ENCODE data around the gene RUNX1. TPM values are rescaled to one million over a fixed set of nuclear protein-coding genes. Genes with fewer than 3 reads are reported as not detected.

The RUNX1 gene
- total and polyA plus RNA-seq, 10 of the 15 experiments (the other 5 are each of a cell fraction or from before 2014, with no cell fraction given) = 0.90 to 15.2 (median 4.1) TPM

DNA sequence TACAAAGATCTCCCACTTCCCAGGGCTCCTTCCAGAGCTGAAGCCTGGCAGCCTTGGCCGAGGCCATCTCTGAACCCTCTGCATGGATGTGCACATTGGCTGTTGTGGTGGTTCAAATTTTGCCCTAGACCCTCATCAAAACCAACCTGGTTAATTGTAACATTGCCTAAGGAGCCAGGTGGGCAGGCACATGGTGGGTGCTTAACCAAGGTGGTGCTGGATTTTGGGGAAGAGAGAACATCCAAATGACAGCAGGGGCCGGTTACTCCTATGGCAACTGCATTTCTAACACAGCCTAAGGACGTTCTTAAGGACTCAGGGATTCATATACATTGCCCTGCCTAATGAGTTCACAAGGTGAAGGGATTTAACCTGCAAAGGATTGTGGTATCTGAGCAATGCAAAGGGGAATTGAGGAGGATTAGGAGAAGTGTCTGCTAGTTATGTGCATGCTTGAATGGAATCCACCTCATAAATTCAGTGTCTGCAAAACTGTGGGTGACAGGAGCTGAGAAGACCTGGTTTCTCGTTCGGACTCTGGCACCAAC is 10.3 kb downstream of the RUNX1 start:
- ATAC-seq = no peak
- H3K4me1 ChIP-seq (ENCODE audit: control insufficient read depth, insufficient read depth, low read length) = peaks cover 40% of the 10 kb centered on the region
- BruUV-seq (replicated peaks) = no TSS peak
- RAD21 ChIA-PET (ENCODE audit: unreplicated experiment) = no interaction called here
- H3K9me3 ChIP-seq (replicated peaks; ENCODE audit: control insufficient read depth, insufficient read depth, low read length) = no peaks in the 10 kb centered on the region; the same call in 2 of the 3 replicates
- no peak overlapping the region for H3K4me3 ChIP-seq
- no peak for FAIRE-seq
- no peaks in the 10 kb centered on the region for H4K20me1 ChIP-seq (ENCODE audit: control insufficient read depth, insufficient read depth)
- no peak overlapping the region for H3K4me2 ChIP-seq (ENCODE audit: control insufficient read depth, insufficient read depth)
- intact Hi-C loops (cut with micrococcal nuclease; ENCODE audit: unreplicated experiment) (no loop called here), in situ Hi-C loops (cut with MboI) (no loop called here)
- DNase-seq (ENCODE audit: low read depth, low spot score) = no peak
- no peak overlapping the region for H3K27ac ChIP-seq (ENCODE audit: control insufficient read depth, insufficient read depth)
- no peaks in the 10 kb centered on the region for H3K79me2 ChIP-seq (ENCODE audit: control insufficient read depth, insufficient read depth, low read length)
- no peaks in the 10 kb centered on the region for H3K36me3 ChIP-seq (ENCODE audit: control insufficient read depth in 2 of 2, insufficient read depth in 2 of 2, low read length in 1 of 2)
- TF ChIP-seq, protein P1, sequence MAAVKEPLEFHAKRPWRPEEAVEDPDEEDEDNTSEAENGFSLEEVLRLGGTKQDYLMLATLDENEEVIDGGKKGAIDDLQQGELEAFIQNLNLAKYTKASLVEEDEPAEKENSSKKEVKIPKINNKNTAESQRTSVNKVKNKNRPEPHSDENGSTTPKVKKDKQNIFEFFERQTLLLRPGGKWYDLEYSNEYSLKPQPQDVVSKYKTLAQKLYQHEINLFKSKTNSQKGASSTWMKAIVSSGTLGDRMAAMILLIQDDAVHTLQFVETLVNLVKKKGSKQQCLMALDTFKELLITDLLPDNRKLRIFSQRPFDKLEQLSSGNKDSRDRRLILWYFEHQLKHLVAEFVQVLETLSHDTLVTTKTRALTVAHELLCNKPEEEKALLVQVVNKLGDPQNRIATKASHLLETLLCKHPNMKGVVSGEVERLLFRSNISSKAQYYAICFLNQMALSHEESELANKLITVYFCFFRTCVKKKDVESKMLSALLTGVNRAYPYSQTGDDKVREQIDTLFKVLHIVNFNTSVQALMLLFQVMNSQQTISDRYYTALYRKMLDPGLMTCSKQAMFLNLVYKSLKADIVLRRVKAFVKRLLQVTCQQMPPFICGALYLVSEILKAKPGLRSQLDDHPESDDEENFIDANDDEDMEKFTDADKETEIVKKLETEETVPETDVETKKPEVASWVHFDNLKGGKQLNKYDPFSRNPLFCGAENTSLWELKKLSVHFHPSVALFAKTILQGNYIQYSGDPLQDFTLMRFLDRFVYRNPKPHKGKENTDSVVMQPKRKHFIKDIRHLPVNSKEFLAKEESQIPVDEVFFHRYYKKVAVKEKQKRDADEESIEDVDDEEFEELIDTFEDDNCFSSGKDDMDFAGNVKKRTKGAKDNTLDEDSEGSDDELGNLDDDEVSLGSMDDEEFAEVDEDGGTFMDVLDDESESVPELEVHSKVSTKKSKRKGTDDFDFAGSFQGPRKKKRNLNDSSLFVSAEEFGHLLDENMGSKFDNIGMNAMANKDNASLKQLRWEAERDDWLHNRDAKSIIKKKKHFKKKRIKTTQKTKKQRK (IDR thresholded peaks at IDR 0.05; ENCODE audit: low read depth, low read length) = no peak
- no peak for TF ChIP-seq DPF2 (IDR thresholded peaks at IDR 0.05)
- TF ChIP-seq, protein P2, sequence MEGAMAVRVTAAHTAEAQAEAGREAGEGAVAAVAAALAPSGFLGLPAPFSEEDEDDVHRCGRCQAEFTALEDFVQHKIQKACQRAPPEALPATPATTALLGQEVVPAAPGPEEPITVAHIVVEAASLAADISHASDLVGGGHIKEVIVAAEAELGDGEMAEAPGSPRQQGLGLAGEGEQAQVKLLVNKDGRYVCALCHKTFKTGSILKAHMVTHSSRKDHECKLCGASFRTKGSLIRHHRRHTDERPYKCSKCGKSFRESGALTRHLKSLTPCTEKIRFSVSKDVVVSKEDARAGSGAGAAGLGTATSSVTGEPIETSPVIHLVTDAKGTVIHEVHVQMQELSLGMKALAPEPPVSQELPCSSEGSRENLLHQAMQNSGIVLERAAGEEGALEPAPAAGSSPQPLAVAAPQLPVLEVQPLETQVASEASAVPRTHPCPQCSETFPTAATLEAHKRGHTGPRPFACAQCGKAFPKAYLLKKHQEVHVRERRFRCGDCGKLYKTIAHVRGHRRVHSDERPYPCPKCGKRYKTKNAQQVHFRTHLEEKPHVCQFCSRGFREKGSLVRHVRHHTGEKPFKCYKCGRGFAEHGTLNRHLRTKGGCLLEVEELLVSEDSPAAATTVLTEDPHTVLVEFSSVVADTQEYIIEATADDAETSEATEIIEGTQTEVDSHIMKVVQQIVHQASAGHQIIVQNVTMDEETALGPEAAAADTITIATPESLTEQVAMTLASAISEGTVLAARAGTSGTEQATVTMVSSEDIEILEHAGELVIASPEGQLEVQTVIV (IDR thresholded peaks at IDR 0.05; ENCODE audit: borderline replicate concordance, partially characterized antibody) = no peak
- no peak for TF ChIP-seq SPI1 (IDR thresholded peaks at IDR 0.05; ENCODE audit: borderline replicate concordance, insufficient read depth, low read depth, low read length)
- TF ChIP-seq, protein P3, sequence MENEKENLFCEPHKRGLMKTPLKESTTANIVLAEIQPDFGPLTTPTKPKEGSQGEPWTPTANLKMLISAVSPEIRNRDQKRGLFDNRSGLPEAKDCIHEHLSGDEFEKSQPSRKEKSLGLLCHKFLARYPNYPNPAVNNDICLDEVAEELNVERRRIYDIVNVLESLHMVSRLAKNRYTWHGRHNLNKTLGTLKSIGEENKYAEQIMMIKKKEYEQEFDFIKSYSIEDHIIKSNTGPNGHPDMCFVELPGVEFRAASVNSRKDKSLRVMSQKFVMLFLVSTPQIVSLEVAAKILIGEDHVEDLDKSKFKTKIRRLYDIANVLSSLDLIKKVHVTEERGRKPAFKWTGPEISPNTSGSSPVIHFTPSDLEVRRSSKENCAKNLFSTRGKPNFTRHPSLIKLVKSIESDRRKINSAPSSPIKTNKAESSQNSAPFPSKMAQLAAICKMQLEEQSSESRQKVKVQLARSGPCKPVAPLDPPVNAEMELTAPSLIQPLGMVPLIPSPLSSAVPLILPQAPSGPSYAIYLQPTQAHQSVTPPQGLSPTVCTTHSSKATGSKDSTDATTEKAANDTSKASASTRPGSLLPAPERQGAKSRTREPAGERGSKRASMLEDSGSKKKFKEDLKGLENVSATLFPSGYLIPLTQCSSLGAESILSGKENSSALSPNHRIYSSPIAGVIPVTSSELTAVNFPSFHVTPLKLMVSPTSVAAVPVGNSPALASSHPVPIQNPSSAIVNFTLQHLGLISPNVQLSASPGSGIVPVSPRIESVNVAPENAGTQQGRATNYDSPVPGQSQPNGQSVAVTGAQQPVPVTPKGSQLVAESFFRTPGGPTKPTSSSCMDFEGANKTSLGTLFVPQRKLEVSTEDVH (IDR thresholded peaks at IDR 0.05; ENCODE audit: low read depth, partially characterized antibody) = no peak
- no peak for TF ChIP-seq KDM1A (IDR thresholded peaks at IDR 0.05; ENCODE audit: borderline replicate concordance)
- TF ChIP-seq TCF7 (IDR thresholded peaks at IDR 0.05; ENCODE audit: borderline replicate concordance) = no peak
- no peak for TF ChIP-seq ZNF207 (IDR thresholded peaks at IDR 0.05; ENCODE audit: borderline replicate concordance)
- no peak overlapping the region for H3K9ac ChIP-seq (ENCODE audit: control insufficient read depth, insufficient read depth, low read length)
- POLR2A ChIA-PET = no interaction called here
- peaks cover 0 to 4% of the 10 kb centered on the region in 2 experiments; a peak in 2 of 4 replicates for H3K27me3 ChIP-seq (replicated peaks in 1 of 2; ENCODE audit: control insufficient read depth in 2 of 2, insufficient read depth in 2 of 2, low read length in 1 of 2)
- SMC1A ChIA-PET (ENCODE audit: uncharacterized antibody, unreplicated experiment) = interaction anchor here (1.0 kb wide), 1 partner anchor 314 kb away, joined by 3 read pairs; no protein-coding TSS in a partner anchor
- H2AFZ ChIP-seq (ENCODE audit: control insufficient read depth, low read depth, low read length) = no peak overlapping the region
- 56% methylated on average over 5 of the region's 5 CpGs for WGBS (ENCODE audit: insufficient coverage, insufficient replicate concordance, low lambda C conversion rate, missing lambda C conversion rate)
- CTCF ChIA-PET = no interaction called here

Measured in GM12878 (cell line).